H1 (cell line): ENCODE results near the gene NR2E1. TPM values are rescaled to one million over a fixed set of nuclear protein-coding genes. Genes with fewer than 3 reads are reported as not detected.

Source experiments
- CHD7 ChIP-seq: fragments of 300-600 bp; sonication (generic); IDR thresholded peaks from 2 replicates; pipeline ENCODE4 v1.7.1; 2012; ENCODE audit warnings: low read length, moderate library complexity, mild to moderate bottlenecking, inconsistent platforms; ENCODE audit not compliant: insufficient replicate concordance
- EZH2 ChIP-seq: fragments of 200-600 bp; sonication (generic); IDR thresholded peaks from 2 replicates; pipeline ENCODE4 v1.7.1; 2012; ENCODE audit warnings: low read depth, mild to moderate bottlenecking, moderate library complexity, low read length, inconsistent platforms; ENCODE audit not compliant: severe bottlenecking
- POLR2A ChIP-seq, 2 experiments: IDR thresholded peaks; 1 replicate in 1 of 2; 2 replicates in 1 of 2; pipeline ENCODE4 v1.6.1; 2011; ENCODE audit warnings: low read depth in 2 of 2, low read length in 2 of 2, mild to moderate bottlenecking in 2 of 2; ENCODE audit errors: control extremely low read depth in 1 of 2
- RNF2 ChIP-seq: fragments of 200-900, 300-1000 bp; sonication (generic); IDR thresholded peaks from 2 replicates; pipeline ENCODE4 v1.7.1; 2016; ENCODE audit warnings: borderline replicate concordance, low read depth, mild to moderate bottlenecking, antibody characterized with exemption, low read length; ENCODE audit not compliant: poor library complexity, severe bottlenecking; ENCODE audit errors: missing control alignments
- YY1 ChIP-seq: IDR thresholded peaks from 2 replicates; pipeline ENCODE4 v1.6.1; 2011; ENCODE audit warnings: low read depth, mild to moderate bottlenecking, low read length
- polyA plus RNA-seq, 7 experiments: library from polyadenylated mRNA; depleted of rRNA in 3 of 7; stranded (reverse) in 5 of 7; unstranded in 2 of 7; fragments of >200 nt in 5 of 7; fragments of 200-250 nt in 2 of 7; gene quantifications; 1 replicate in 5 of 7; 2 replicates in 1 of 7; 4 replicates in 1 of 7; pipeline versions ENCODE4 v1.2.1 to v1.2.3, GENCODE V29; 2011 to 2013; ENCODE audit warnings: missing spikeins in 2 of 7, mixed read lengths in 2 of 7
- total RNA-seq: library from RNA; stranded (reverse); fragmentation: NEBNext Ultra II Directional; extraction: Animal tissue kit (Norgen Biotek cat#: 25700); gene quantifications from 2 replicates; pipeline ENCODE4 v1.2.1, GENCODE V29; 2021

NR2E1 gene
- total and polyA plus RNA-seq, 2 of the 8 experiments (the other 6 are each of a cell fraction or from before 2014, with no cell fraction given), result not detected

DNA sequence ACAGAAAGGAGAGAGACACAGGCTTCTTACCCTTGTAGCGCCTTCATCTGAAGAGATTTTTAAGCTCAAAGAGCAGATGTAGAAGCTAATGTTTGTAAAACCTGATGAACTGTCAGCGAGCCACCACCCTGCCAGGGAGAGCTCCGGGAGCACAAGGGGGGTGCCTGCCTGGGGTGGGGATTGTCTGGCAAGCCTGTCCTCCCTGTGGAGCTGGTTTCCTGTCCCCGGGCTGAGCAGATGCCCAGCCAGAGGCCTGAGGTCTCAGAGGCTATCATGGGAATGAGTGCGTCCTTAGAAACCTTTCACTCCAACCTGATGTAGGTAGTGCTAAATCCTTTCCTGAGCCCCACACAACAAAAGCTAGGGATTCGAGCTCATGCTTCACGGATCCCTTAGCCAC, 41.9 kb upstream of the NR2E1 start (continued):
- no peak for TF ChIP-seq CHD7
- TF ChIP-seq YY1, result no peak
- no peak for TF ChIP-seq POLR2A (IDR thresholded peaks at IDR 0.05; ENCODE audit: control extremely low read depth in 1 of 2, low read depth in 2 of 2, low read length in 2 of 2)
- peak; percentile 10 for TF ChIP-seq RNF2
- peak; percentile 74 for TF ChIP-seq EZH2
